ENCODE measurements around the gene PGRMC1.

Gene PGRMC1

GRCh38 chrX:119222932-119223331, 13.2 kb upstream of the PGRMC1 start:
- no peak for DNase-seq (ENCODE audit: extremely low read depth, low read depth)
- TF ChIP-seq CTCF (IDR thresholded peaks at IDR 0.05; ENCODE audit: low read depth, low read length) = no peak

GRCh38 chrX:119223783-119224182, 12.3 kb upstream of the PGRMC1 start:
- no peak for TF ChIP-seq CTCF (IDR thresholded peaks at IDR 0.05; ENCODE audit: low read depth, low read length)
- no peak for DNase-seq (ENCODE audit: extremely low read depth, low read depth)

GRCh38 chrX:119226446-119226845, 9.6 kb upstream of the PGRMC1 start:
- TF ChIP-seq CTCF (IDR thresholded peaks at IDR 0.05; ENCODE audit: low read depth, low read length) = no peak
- DNase-seq (ENCODE audit: extremely low read depth, low read depth) = no peak

- peak; percentile 70 for DNase-seq (ENCODE audit: extremely low read depth, low read depth)
- no peak for TF ChIP-seq CTCF (IDR thresholded peaks at IDR 0.05; ENCODE audit: low read depth, low read length)
Observed at GRCh38 chrX:119228512-119229252, 7.4 kb upstream of the PGRMC1 start.

GRCh38 chrX:119229253-119229615, 6.9 kb upstream of the PGRMC1 start:
- TF ChIP-seq CTCF (IDR thresholded peaks at IDR 0.05; ENCODE audit: low read depth, low read length) = no peak
- DNase-seq (ENCODE audit: extremely low read depth, low read depth) = no peak

- no peak for DNase-seq (ENCODE audit: extremely low read depth, low read depth)
- no peak for TF ChIP-seq CTCF (IDR thresholded peaks at IDR 0.05; ENCODE audit: low read depth, low read length)
Observed at GRCh38 chrX:119230850-119231249, 5.2 kb upstream of the PGRMC1 start.

GRCh38 chrX:119231936-119232445, 4.1 kb upstream of the PGRMC1 start:
- no peak for DNase-seq (ENCODE audit: extremely low read depth, low read depth)
- no peak for TF ChIP-seq CTCF (IDR thresholded peaks at IDR 0.05; ENCODE audit: low read depth, low read length)

Data from AG09319 (cell line).